Fibroblast of upper back skin (primary cell): ENCODE results near the gene CAMK1D.

ENCODE experiments used
- DNase-seq: peaks from one replicate; pipeline ENCODE4 v3.0.0-alpha.2; 2013

CAMK1D gene

DNA sequence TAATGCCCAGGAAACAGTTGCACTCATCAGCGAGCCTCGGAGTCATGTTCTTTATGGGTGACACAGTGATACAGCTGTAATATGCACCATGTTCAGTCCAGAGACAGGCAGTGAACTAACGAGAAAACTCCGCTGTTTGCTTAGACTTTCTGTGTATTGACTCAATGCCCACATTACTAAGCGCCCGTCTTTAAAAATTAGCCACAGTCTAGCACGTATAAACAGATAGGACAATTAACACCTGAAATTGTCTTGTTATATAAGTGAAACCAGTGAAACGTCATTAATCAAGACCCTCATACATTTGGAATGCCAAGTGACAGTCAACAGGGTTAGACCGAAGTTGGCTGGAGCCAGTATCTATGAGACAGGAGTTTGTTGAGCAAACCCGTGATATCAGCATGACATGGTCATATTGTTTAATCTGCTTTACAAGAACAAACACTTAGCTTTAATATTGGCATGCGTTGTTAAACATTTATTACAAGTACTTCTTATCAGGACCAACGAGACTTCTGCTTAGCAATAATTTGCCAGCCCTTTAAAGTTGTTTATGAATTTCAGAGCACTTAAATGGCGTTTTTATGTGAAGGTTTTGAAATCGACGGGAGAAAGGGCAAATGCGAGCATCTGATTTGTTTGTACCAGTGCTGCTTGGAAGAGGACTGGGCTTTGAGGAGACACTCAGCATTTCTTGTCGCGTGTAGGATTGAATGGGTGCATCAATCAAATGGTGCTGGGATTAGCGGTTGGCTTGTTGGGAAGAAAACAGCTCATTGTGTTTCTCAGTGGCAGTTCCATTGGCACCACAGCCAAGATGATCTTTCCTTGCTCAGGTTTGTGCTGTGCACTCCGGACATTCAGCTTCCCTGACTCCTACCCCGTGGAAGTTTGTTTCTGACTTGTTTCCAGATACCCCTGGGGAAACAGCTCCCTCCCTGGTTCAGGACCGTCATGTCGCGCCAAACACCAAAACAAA, 56.3 kb downstream of the CAMK1D start:
- DNase-seq: no peak

DNA sequence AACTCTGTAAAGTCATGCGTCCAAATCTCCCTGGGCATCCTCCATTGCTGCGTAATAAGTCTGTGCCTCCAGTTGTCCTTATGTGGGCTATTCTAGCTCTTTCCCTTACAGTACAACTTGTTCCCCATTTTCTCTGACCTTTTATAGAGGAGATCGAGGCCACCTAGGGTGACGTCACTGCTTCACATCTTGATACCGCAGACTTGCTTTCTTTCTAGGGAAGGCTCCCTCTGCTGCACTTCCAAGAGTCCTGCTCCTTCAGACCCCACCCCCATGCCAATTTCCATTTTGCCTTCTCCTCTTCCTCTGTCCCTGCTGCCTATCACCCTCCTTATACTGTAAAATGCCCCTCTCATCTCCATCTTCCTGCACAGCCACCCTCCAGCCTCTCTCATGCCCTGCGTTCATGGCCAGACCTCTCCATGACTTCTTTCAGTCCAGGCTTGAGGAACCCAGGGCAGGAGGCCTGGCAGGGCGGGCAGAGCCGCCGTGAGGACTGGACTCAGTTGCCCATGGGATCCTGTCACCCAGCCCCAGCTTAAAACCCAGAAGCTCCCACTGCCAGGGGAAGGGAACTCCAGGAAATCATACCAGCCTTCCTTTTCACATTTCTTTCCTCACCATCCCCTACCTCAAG, 57.5 kb downstream of the CAMK1D start:
- no peak for DNase-seq

DNA sequence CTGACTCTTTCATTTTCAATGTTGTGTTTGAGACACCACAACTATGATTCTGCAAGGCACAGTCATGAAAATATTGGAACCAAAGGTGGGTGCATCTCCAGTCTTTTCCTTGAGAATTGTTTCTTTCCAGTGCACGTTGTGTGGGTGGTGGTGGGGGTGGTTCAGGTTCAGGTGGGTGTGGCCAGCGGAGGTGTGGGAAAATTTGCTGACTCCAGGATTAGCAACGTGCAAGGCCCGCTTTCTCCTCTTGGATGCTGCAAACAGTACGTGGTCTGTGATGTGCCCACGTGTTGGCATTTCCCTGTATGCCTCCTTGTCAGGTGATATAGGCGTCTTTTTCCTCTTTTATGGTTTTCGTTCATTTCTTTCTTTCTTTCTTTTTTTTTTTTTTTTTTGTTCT, 59.1 kb downstream of the CAMK1D start:
- no peak for DNase-seq

DNA sequence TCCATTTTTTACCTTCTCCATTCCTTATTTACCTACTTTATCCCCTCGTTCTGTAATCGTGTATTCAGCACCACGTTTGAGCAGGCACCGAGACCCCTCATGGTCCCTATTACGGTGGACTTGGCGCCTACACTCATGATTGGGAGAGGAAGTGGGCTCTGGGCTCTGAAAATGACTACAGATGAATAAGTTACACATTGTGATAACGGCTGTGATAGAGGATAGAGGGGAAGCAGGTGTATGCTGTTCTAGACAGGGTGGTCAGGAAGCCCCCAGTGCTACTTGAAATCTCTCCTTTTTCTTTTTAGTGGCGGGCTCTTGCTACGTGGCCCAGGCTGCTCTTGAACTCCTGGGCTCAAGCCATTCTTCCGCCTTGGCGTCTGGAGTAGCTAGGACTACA, 59.8 kb downstream of the CAMK1D start:
- DNase-seq: no peak

DNA sequence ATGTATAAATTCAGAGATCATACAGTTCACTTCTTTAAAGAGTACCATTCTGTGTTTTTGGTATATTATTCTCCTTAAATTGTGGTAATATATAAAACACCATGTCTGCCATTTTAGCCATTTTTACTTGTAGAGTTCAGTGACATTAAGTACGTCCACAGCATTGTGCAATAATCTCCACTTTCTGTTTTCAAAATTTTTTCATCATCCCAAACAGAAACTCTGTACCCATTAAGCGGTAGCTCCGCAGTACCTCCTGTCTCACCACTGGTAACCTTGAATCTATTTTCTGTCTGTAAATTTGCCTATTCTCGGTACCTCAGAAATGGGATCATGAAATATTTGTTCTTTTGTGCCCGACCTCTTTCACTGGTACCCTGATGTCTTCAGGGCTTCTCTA, 60.3 kb downstream of the CAMK1D start:
- no peak for DNase-seq

DNA sequence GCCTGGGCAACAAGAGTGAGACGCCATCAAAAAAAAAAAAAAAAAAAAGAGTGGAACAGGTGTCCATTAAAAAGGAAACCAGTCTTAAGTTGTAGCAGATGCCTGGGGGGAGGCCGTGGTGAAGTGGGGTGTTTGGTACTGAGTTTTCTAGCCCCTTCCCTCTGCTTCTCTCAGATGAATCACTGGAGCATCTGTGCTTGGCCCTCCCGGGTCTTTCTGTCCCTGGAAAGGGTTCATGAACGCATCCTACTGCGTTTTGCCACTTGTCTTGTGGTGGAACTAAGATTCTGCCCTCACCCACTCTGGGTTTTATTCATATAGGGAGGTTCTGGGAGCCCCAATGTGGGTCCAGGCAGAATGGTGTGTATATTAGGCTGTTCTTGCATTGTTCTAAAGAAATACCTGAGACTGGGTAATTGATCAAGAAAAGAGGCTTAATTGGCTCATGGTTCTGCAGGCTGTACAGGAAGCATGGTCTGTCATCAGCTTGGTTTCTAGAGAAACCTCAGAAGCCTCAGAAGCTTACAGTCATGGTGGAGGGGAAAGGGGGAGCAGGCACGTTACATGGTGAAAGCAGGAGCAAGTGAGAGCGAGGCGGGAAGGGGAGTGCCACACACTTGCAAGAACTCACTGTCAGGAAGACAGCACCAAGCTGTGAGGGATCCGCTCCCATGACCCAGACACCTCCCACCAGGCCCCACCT, 63.5 kb downstream of the CAMK1D start:
- no peak for DNase-seq

DNA sequence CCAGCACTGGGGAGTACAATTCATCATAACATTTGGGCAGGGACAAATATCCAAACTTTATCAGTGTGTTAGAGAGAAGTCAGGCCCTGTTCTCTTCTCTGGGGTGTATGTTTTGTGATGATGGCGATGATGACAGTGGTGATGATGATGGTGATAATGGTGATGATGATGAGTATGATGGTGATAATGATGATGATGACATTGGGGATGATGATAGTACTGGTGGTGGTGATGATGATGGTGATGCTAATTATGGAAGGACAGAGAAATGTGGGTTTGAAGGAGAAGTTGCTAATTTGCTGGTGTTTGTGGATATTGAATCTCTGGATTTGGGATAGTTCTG, 64.0 kb downstream of the CAMK1D start:
- DNase-seq: no peak

DNA sequence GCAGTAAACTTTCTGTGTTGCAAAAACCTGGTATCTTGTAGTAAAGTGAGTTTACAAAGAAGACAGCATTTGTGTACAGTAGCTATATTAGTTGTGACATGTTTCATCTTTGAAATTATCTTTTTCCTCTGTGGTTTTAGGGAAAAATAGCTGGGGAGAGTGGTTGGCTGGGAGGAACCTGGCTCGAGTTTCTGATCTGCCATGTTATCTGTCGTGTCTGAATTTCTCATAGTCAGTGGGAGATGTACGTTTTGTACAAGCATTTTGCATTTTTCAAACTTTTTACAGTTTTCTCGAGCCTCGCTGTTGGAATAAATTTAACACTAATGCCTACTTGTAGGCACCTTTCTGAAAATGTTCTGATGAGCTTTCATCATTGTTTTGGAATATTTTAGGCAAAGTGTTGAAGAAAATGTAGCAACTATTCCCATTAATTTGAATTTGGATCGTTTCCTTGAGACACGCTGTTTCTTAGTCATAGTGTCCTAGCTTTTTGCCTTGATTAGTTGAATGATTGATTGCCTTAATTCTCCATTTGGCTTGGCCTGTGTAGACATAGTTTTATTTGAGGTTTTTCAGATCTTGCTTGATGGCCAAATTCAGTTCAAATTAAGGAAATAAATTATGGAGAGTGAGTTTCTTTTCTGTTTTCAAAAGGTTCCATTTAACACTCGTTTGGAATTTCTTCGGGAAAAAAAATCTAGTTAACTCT, 65.1 kb downstream of the CAMK1D start:
- peak; percentile 60 for DNase-seq

DNA sequence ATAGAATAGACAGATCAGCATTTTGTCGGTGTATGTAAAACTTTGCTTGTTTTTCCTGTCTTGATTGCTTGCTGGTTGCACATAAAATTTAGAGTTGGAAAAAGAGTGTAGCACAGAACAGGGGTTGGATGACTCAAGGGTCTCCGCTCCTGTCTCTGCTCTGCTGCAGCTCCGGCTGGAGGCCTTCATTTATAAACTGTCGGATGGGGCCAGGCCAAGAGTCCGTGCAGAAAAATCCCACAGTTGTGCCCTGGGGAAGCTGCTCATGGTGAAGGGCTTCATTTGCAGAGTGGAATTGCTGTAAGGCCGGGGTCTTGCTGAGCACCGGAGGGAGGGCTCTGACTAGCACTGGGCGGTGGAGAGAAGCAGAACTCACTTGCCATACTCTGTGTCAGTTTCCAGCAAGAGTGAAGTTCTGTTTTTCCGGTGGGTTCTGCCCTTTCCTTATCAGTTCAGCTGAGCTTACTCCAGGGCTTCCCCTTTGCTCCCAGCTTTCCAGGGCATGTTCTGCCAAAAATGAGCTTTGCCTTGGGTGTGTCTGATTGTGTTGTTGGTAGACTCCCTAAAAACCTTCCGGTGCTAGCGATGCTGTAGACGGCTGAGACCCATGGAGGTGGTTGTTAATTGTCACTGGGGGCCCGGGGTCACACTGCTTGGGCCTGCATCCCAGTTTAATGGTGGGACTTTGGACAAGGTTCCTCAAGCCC, 67.2 kb downstream of the CAMK1D start:
- no peak for DNase-seq

DNA sequence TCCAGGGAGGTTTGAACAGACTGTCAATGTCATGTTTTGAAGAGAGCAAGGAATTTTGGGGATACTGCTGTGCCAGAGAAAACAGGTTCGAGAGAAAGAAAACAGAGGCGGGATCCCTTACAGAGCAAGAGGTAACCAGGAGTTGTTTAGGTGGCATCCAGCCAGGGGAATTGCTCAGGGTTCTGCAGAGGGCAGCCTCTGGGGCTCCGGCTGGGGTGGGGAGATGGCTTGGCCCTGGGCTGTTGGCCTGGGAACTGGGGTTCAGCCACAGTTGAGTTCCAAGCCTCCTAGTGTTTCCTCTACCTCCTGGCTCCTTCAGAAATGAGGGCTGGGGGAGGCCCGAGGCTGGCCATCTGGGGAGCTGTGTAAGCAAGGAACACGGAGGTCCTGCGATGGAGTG, 68.0 kb downstream of the CAMK1D start:
- no peak for DNase-seq

DNA sequence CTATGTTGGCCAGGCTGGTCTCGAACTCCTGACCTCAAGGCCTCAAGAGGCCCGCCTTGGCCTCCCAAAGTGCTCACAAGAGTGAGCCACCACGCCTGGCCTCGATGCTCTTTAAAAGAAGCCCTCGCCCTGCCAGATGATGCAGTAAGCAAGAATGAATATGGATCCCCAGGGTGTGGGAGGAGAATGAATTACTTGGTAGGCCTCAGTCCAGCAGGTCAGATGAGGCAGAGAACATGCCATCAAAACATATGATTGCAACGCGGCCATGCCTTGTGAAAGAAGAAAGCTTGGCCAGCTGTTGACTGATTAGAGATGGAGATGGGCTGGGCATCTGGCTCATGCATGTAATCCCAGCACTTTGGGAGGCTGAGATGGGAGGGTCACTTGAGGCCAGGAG, 68.7 kb downstream of the CAMK1D start:
- peak; percentile 83 for DNase-seq

DNA sequence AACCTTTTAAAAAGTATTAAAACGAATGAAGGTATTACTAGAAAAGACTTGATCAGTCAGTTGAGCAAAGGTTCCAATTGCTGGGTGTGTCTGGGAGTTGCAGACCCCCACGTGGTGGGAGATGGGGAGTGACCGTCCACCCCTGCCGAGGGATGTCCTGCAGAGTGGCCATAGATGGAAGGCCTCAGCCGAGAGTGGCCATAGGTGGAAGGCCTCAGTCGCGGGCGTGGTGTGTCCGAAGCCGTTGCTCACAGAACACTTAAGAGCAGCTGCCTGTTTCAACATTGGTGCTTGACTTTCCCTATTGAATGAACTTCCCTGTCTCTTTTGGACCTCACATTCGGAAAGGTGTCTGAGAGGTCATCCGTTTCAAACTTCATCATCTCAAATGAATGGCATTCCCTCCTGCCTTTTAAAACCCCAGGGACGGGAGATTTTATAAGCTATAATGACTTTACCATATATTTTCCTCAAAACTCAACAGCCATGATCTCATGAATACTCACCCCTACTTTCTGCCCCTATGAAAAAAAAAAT, 69.4 kb downstream of the CAMK1D start:
- DNase-seq: peak; percentile 69

DNA sequence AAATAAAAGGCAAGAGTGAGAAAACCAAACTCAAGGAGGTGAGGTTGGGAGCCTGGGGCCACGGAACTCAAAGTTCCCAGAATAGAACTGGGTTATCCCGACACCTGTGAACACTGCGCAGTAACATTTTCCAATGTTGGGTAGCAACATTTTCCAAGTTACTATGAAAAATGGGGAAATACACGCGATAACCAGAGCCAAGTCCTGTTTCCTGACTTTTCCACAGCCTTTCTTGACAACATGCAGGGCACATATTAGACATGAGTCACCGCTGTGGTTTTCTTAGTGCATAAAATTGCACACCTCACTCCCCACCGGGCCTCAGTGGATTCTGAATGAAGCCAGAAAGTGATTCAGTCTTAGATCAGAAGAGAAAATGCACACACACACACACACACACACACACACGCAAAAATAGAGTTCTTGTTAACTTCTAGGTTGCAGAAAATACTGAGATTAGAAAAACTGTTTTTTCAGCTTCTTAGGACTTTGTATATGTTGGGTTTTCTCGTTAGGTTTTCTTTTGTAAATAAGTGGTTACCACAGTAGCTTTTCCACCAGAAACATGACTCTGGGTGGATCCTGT, 70.0 kb downstream of the CAMK1D start:
- DNase-seq: peak; percentile 99

DNA sequence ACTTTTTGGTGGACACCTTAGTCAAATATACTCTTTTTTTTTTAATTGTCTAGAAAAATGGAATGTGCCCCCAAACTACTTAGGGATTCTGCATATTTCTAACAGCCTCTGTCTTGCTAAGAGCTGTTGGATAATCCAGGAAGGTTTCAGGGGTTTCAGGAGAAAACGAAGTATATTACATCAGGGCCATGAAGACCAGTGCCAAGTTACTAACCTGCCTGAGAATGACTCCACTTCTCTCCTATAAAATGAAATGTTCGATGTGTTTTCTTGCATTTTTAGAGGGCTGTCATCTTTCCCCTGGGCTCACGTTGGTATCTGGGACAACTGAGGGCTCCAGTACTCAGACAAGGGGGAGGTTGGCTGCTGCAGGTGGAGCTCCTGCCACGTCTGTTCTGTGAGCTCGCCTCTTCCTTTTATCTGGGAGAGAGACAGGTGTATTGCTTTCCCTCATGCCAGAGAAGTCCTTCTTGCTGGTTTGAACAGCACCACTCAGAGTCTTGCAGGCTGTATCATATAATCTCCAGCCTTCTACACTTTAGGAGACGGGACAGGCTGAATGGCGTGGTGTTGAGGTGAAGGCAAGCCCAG, 71.3 kb downstream of the CAMK1D start:
- no peak for DNase-seq

DNA sequence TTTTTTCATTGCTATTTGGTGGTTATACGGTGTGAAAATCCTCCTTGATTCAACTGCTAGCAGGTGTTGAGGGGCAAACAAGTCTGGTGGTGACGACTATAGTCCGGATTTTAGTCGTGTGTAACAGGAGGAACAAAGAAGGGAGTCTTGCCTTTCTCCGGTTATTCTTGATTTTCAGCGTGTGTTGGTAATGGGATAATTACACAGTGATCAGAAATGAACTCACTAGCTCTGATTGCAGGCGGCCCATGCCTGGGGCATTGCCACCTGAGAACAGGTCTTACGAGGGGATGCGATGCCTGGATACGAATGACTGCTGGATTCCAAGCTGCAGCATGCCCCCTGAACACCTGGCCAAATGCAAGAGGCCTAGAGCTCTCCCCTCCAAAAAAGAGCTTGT, 72.8 kb downstream of the CAMK1D start:
- no peak for DNase-seq

DNA sequence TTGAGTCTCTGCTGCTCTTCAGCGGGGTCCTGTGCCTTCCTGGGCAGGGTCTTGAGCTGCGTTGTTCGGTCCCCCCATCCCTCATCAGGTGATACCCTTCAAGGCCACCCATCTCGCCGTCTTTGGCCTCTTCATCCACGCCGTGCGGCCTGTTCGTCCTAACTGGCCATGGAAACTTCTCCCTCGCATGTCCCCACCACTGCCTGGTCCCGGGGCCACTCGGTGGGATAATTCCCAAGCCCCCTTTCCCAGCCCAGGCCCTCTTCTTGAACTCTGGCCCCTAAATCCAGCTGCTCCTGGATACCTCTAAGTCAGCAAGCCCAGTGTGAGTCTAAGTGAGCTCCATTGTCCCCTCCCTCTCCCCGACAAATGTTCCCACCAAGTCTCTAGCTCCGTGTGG, 74.5 kb downstream of the CAMK1D start:
- no peak for DNase-seq

DNA sequence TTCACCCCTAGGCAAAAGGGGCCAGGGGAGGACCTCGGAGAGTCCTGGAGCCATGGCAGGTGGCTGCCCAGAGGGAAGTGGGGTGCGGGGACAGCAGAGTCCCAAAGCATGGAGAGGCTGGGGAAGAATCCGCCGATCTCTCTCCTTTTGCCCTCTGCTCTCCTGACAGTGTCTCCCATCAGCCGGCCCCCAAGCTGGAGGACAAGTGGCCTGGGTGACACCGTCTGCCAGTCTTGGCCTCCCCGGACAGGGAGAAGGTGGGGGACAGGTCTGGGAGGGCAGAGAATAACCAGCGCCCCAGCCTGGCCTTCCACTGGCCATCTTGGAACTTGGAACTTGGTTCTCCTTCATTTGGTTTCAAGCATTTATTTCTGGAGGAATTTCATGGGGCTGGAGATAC, 77.9 kb downstream of the CAMK1D start:
- no peak for DNase-seq

DNA sequence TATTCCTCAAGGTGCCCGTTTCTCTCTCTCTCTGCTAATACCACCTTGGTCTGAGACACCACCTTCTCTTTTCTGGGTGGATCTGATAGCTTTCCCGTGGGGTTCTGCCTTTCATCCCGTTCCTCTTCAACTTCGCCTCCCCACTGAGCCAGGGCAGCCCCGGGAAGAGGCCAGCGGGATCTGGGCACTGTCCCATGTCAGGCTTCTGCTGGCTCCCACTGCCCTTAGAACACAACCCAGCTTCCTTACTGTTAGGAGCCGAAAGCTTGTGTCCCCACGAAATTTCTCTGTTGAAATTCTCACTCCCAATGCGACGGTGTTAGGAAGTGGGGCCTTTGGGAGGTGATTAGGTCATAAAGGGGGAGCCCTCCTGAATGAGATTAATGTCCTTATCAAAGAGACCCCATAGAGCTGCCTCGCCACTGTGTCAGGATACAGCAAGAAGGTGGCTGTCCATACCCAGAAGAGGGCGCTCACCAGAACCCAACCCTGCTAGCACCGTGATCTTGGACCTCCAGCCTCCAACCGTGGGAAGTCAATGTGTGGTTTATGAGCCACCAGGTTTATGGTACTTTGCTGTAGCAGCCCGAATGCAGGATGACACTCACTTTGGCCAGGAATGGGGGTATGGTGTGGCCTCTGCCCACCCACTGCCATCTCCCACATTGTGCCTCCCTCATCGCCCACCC, 79.2 kb downstream of the CAMK1D start:
- no peak for DNase-seq

DNA sequence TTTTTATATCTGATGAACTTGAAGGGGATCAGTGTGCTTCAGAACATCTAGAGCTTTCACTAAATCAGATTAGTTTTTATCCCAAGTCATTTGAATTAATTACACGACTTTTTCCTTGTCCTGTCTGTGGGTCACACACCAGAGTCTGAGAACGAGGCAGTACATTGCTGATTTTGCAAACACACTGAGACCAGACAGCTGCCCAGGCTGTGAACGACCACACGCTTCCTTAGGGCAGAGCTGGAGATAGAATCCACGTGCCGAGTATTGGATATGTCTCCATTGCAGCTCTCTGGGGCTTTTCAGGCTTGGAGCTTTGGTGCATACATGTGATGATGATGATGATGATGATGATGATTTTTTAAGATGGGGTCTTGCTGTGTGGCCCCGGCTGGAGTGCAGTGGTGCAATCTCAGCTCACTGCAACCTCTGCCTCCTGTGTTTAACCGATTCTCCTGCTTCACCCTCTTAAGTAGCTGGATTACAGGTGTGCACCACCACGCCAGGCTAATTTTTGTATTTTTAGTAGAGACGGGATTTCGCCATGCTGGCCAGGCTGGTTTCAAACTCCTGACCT, 81.1 kb downstream of the CAMK1D start:
- DNase-seq: no peak
